ENCODE measurements around the gene COL5A1. TPM values are rescaled to one million over a fixed set of nuclear protein-coding genes. Genes with fewer than 3 reads are reported as not detected.

The COL5A1 gene
- total RNA-seq, 1 experiment from 2014 or later: 10.6 TPM

- no peak overlapping the region for H2AFZ ChIP-seq (ENCODE audit: low read length)
- H3K36me3 ChIP-seq (ENCODE audit: low read depth, low read length): no peaks in the 10 kb centered on the region
- no peak for DNase-seq
- H3K4me2 ChIP-seq (ENCODE audit: low read length): no peak overlapping the region
- H3K9ac ChIP-seq (ENCODE audit: low read length): no peak overlapping the region
- H3K4me3 ChIP-seq (ENCODE audit: low read length): no peak overlapping the region
- H3F3A ChIP-seq (ENCODE audit: low read length, unreplicated experiment): no peaks in the 10 kb centered on the region
- H3K27me3 ChIP-seq (ENCODE audit: low read length): no peaks in the 10 kb centered on the region
- TF ChIP-seq CTCF (conservative IDR thresholded peaks at IDR 0.05; ENCODE audit: low read depth, low read length): no peak
- TF ChIP-seq EZH2 (IDR thresholded peaks at IDR 0.05; ENCODE audit: low read length, unreplicated experiment): no peak
- no peak for TF ChIP-seq EZH2phosphoT487 (IDR thresholded peaks at IDR 0.05; ENCODE audit: borderline replicate concordance, low read length)
- no peaks in the 10 kb centered on the region for H3K79me2 ChIP-seq (ENCODE audit: low read length)
- H3K9me2 ChIP-seq (replicated peaks; ENCODE audit: low read length): no peaks in the 10 kb centered on the region
- H4K20me1 ChIP-seq (ENCODE audit: low read length): no peaks in the 10 kb centered on the region
- no peak overlapping the region for H3K27ac ChIP-seq (ENCODE audit: low read length)
- ChIA-PET POLR2A (ENCODE audit: unreplicated experiment) (no interaction called here), CTCF (no interaction called here)
- peaks cover 28% of the 10 kb centered on the region for H3K4me1 ChIP-seq (ENCODE audit: insufficient read depth, low read length)
- H3K9me3 ChIP-seq (ENCODE audit: low read length): no peaks in the 10 kb centered on the region
- BruUV-seq (replicated peaks): no TSS peak
- intact Hi-C loops (cut with micrococcal nuclease): no loop called here
- ATAC-seq: no peak
These were observed 13.9 kb upstream of the COL5A1 start for GRCh38 chr9:134627417-134628353.

GRCh38 chr9:134628354-134628736 lies 13.3 kb upstream of the COL5A1 start:
- Histone ChIP-seq H3K36me3 (ENCODE audit: low read depth, low read length) (no peaks in the 10 kb centered on the region), H3K4me2 (ENCODE audit: low read length) (no peak overlapping the region), H3K9ac (ENCODE audit: low read length) (no peak overlapping the region), H3K79me2 (ENCODE audit: low read length) (no peaks in the 10 kb centered on the region), H3K4me1 (ENCODE audit: insufficient read depth, low read length) (peaks cover 28% of the 10 kb centered on the region), H4K20me1 (ENCODE audit: low read length) (no peaks in the 10 kb centered on the region), H2AFZ (ENCODE audit: low read length) (no peak overlapping the region), H3K4me3 (ENCODE audit: low read length) (no peak overlapping the region), H3K27ac (ENCODE audit: low read length) (no peak overlapping the region), H3K27me3 (ENCODE audit: low read length) (no peaks in the 10 kb centered on the region), H3K9me3 (ENCODE audit: low read length) (no peaks in the 10 kb centered on the region), H3K9me2 (replicated peaks; ENCODE audit: low read length) (no peaks in the 10 kb centered on the region), H3F3A (ENCODE audit: low read length, unreplicated experiment) (no peaks in the 10 kb centered on the region)
- no peak for TF ChIP-seq CTCF (conservative IDR thresholded peaks at IDR 0.05; ENCODE audit: low read depth, low read length)
- TF ChIP-seq EZH2phosphoT487 (IDR thresholded peaks at IDR 0.05; ENCODE audit: borderline replicate concordance, low read length): no peak
- TF ChIP-seq EZH2 (IDR thresholded peaks at IDR 0.05; ENCODE audit: low read length, unreplicated experiment): no peak
- ATAC-seq: no peak
- no TSS peak for BruUV-seq (replicated peaks)
- DNase-seq: no peak
- ChIA-PET CTCF (no interaction called here), POLR2A (ENCODE audit: unreplicated experiment) (no interaction called here)
- intact Hi-C loops (cut with micrococcal nuclease): no loop called here

GRCh38 chr9:134629061-134629585 lies 12.5 kb upstream of the COL5A1 start:
- Histone ChIP-seq H3K9me2 (replicated peaks; ENCODE audit: low read length) (no peaks in the 10 kb centered on the region), H3K79me2 (ENCODE audit: low read length) (no peaks in the 10 kb centered on the region), H3K4me2 (ENCODE audit: low read length) (no peak overlapping the region), H3F3A (ENCODE audit: low read length, unreplicated experiment) (no peaks in the 10 kb centered on the region), H3K9me3 (ENCODE audit: low read length) (no peaks in the 10 kb centered on the region), H4K20me1 (ENCODE audit: low read length) (no peaks in the 10 kb centered on the region), H3K27ac (ENCODE audit: low read length) (no peak overlapping the region), H2AFZ (ENCODE audit: low read length) (no peak overlapping the region), H3K4me3 (ENCODE audit: low read length) (no peak overlapping the region), H3K4me1 (ENCODE audit: insufficient read depth, low read length) (peaks cover 28% of the 10 kb centered on the region), H3K27me3 (ENCODE audit: low read length) (no peaks in the 10 kb centered on the region), H3K9ac (ENCODE audit: low read length) (no peak overlapping the region), H3K36me3 (ENCODE audit: low read depth, low read length) (no peaks in the 10 kb centered on the region)
- no peak for ATAC-seq
- intact Hi-C loops (cut with micrococcal nuclease): no loop called here
- no TSS peak for BruUV-seq (replicated peaks)
- TF ChIP-seq CTCF (conservative IDR thresholded peaks at IDR 0.05; ENCODE audit: low read depth, low read length) (no peak), EZH2 (IDR thresholded peaks at IDR 0.05; ENCODE audit: low read length, unreplicated experiment) (no peak), EZH2phosphoT487 (IDR thresholded peaks at IDR 0.05; ENCODE audit: borderline replicate concordance, low read length) (no peak)
- DNase-seq: no peak
- ChIA-PET POLR2A (ENCODE audit: unreplicated experiment) (no interaction called here), CTCF (no interaction called here)
